Fibroblast of the aortic adventitia (primary cell): ENCODE data around the gene CCDC170. TPM values are rescaled to one million over a fixed set of nuclear protein-coding genes. Genes with fewer than 3 reads are reported as not detected.
A peak's percentile ranks its signal among the peaks of the same experiment; 100 is the strongest.

Experiments used
- DNase-seq: peaks from one replicate; pipeline ENCODE4 v3.0.0-alpha.2; 2010; ENCODE audit warnings: low read depth
- H3K4me3 ChIP-seq: 2 replicates; pipeline ENCODE4 v1.5.1; 2011; ENCODE audit warnings: low read depth, mild to moderate bottlenecking, control low read depth, low read length, moderate library complexity
- CTCF ChIP-seq: IDR thresholded peaks from 2 replicates; pipeline ENCODE4 v1.5.1; 2011; ENCODE audit warnings: mild to moderate bottlenecking, low read length, control low read depth, inconsistent platforms; ENCODE audit not compliant: insufficient read depth
- total RNA-seq: library from RNA; depleted of rRNA; stranded (reverse); fragments of >200 nt; gene quantifications from 2 replicates; pipeline ENCODE4 v1.2.3, GENCODE V29; 2012; ENCODE audit warnings: low replicate concordance

Gene CCDC170
- total RNA-seq, 1 donor = 0.09 TPM

DNA sequence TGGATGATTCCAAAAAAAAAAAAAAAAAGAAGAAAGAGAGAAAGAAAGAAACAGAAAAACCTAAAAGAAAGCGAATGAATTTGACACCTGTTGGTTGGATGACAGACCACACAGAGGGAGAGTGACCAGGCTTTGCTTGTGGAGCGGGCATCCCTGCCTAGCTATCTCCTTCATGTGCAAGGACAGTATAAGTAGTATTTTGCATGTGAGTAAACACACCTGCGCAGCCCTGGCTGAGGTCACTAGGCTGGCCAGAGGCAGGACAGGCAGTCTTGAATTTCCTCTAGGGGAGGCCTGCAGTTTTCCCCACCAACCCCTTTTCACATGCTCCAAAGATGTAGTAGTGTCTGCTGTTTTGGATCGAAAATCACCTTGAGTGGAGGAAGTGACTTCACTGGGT lies 126.4 kb downstream of the CCDC170 start:
- no peak overlapping the region for H3K4me3 ChIP-seq
- no peak for TF ChIP-seq CTCF
- DNase-seq = no peak

DNA sequence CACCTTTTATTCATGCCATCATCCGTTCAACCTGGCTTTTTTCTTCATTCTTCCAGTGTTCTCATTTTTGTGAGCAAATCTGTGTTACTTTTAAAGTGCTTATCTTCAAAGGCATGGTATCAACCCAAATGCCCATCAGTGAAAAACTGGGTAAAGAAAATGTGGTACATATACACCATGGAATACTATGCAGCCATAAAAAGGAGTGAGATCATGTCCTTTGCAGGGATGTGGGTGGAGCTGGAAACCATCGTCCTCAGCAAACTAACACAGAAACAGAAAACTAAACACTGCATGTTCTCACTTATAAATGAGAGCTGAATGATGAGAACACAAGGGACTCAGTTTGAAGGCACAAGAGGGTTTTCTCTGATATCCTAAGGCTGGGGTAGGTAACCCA lies 130.3 kb downstream of the CCDC170 start:
- no peak for TF ChIP-seq CTCF
- H3K4me3 ChIP-seq = no peak overlapping the region
- no peak for DNase-seq

- TF ChIP-seq CTCF = no peak
- DNase-seq = no peak
- no peak overlapping the region for H3K4me3 ChIP-seq
Observed at GRCh38 chr6:151624481-151624880, 130.7 kb downstream of the CCDC170 start.

GRCh38 chr6:151624900-151625536 lies 131.2 kb downstream of the CCDC170 start:
- no peak for TF ChIP-seq CTCF
- no peak for DNase-seq
- no peak overlapping the region for H3K4me3 ChIP-seq

DNA sequence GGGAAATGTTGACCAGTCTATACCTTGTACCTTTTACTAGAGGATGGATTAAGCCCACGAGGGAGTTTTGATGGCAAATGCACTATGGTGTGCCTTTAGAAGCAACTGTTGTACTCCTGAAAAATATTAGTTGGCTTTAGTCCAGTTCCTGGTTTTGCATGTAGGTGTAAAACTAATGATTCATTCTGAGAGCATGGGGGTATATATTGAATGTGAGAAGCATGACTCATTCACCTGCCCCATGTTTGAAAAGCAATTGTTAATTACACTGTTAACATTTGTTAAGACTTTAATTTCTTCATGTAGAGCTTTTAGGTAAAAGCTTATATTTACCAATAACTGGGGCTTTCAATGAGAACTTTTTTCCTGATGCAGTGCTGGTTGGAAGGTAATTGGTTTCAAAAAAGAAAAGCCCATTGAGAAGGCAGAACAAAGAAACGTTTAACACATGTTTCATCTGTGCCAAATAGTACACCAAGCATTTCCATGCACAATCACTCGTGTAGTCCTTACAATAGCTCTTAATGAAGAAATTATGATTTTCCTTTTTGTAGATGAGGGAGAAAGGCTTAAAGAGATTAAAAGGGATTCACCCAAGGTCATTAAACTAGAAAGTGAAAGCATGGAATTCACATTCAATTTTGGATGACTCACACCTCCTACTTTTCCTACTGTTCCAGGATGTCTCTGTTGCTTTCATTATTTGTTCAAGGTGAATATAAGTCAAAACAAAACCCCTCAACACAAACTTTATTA lies 134.1 kb downstream of the CCDC170 start:
- no peak overlapping the region for H3K4me3 ChIP-seq
- TF ChIP-seq CTCF = no peak
- peak; percentile 4 for DNase-seq

DNA sequence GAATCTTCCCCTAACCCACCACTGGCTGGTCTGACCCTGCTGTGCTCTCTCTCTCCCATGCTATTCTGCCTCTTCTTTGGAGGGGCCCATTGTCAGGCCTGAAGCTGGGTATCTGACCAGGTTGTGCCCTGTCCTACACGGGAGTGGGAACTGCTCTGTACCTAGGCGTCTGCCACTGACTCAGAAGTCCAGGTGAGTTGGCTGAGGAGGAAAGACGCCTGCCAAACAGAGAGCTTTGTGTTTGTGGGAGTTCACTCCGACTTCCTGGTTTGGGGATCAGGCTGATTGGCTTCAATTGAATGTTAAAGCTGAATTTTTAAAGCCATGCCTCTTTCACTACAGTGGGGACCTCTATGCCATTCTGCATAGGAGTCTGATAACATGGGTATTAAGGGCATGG lies 136.0 kb downstream of the CCDC170 start:
- no peak for DNase-seq
- no peak overlapping the region for H3K4me3 ChIP-seq
- TF ChIP-seq CTCF = no peak

DNA sequence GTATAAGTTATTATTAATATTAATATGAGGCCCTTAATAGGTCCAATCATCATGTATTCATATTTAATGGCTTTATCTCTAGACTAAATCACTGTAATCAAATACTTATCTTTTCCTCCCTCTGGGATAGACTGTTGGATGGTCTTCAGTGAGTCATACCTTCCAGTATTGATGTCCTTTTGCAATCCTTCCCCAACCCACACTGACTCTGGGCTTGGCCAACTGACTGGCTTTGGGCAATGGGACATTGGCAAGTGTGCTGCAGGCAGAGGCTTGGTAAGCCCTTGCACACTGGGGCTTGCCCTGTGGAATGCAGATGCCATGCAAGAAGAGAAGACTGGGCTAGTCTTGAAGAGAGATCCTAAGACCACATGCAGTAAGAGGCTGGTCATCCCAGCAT lies 136.6 kb downstream of the CCDC170 start:
- H3K4me3 ChIP-seq = no peak overlapping the region
- no peak for TF ChIP-seq CTCF
- DNase-seq = no peak
